ENCODE measurements around the gene IP6K1.

- no peak for TF ChIP-seq CTCF (IDR thresholded peaks at IDR 0.05)
- TF ChIP-seq POLR2A (IDR thresholded peaks at IDR 0.05): no peak
- no peak for TF ChIP-seq EP300 (IDR thresholded peaks at IDR 0.05)
Measured at GRCh38 chr3:49720855-49721595, 65.3 kb downstream of the IP6K1 start.

Data from sigmoid colon (tissue), 4 donors.